HG03442 (cell line): ENCODE data around the gene SLC66A3.

Source experiments
- ATAC-seq: cut with Tn5 transposase; IDR thresholded peaks from one replicate; pipeline ENCODE4 v1.9.1; 2021; ENCODE audit warnings: mild to moderate bottlenecking, moderate library complexity; ENCODE audit not compliant: unreplicated experiment

SLC66A3 gene

GRCh38 chr2:11133936-11134320 lies 21.3 kb upstream of the SLC66A3 start:
- ATAC-seq = no peak

- ATAC-seq = no peak
These were observed 20.9 kb upstream of the SLC66A3 start for GRCh38 chr2:11134349-11134748.

DNA sequence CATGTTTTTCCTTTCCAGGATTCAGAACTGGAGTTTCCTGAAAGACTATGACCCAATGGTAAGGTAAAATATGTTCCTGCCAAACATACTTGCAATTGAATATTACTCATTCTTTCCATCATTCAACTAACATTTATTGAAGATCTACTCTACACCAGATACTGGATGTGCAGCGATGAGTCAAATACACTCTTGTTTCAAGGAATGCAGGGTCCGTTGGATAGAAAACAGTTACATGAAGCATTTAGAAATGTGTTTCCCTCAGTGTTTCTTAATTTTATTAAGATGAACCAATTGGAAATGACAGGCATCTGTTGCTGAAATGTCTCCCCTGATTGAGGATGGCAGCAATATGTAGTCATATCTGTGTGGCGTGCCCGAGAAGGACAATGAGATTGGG lies 14.8 kb upstream of the SLC66A3 start:
- no peak for ATAC-seq

DNA sequence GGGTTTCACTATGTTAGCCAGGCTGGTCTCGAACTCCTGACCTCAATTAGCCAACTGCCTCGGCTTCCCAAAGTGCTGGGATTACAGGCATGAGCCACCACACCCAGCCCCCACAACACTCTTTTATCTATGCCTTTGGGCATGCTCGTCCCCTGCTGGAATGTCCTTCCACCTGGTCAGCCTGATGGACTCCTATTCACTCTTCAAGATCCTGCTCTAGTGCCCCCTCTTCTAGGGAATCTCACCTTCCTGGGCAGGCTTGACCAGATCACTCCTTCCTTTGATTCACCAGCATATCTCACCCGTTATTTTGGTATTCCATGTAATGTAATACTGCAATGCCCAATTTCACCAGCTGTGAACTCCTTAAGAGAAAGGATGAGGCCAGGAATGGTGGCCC lies 13.9 kb upstream of the SLC66A3 start:
- no peak for ATAC-seq

- ATAC-seq = no peak
These were observed 12.9 kb upstream of the SLC66A3 start for GRCh38 chr2:11142330-11142729.

- no peak for ATAC-seq
These were observed 12.3 kb upstream of the SLC66A3 start for GRCh38 chr2:11142987-11143386.

GRCh38 chr2:11144077-11144737 lies 11.1 kb upstream of the SLC66A3 start:
- no peak for ATAC-seq

DNA sequence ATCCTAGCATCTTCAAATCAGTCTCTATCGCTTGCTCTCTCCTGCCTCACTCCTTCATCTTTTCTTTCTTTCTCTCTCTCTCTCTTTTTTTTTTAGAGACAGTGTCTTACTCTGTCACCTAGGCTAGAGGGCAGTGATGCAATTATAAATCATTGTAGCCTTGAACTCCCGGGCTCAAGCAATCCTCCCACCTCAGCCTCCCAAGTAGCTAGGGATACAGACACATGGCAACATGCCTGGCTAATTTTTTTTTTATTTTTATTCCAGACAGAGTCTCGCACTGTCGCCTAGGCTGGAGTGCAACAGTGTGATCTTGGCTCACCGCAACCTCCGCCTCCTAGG lies 10.6 kb upstream of the SLC66A3 start:
- ATAC-seq = no peak

- ATAC-seq = no peak
These were observed 9.9 kb upstream of the SLC66A3 start for GRCh38 chr2:11145350-11145749.

DNA sequence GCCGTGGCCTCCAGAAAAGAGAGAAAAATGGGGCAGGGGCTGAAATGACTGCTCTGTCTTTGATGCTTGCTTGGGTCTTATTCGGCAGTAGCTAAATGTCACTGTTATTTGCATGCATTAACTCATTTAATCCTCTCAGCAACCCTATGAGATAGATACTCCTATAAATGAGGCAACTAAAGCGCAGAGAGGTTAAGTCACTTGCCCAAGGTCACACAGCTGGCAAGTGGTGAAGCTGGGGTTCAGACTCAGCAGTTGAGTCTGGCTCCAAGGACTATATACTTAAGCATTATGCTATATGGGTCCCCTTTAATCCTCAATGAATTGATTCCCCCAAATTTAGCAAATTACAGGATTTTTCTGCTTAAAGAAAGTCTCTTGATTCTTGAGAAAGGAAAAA lies 9.2 kb upstream of the SLC66A3 start:
- ATAC-seq = no peak

- ATAC-seq = no peak
These were observed 8.0 kb upstream of the SLC66A3 start for GRCh38 chr2:11147263-11147662.

DNA sequence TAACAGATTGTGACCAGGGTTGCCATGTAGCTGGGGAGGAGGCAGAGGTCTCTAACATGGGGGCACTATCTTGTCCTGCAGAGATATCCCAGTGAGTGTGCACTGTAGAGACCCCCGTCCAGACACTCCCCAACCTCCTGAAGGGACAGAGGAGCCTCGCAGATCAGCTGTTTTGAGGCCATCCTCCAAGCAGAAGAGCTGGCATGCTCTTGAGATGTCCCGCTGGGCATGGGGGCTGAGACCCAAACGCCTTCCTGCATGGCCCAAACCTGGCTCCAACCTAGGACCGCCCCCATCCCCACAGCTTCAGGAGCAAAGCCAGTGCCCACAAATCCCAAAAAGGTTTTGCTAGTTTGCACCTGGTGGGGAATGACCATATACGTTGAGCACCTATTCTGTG lies 2.7 kb upstream of the SLC66A3 start:
- ATAC-seq = no peak

GRCh38 chr2:11154016-11154922 lies 998 bp upstream of the SLC66A3 start:
- peak; percentile 11 for ATAC-seq

- peak; percentile 66 for ATAC-seq
These were observed 315 bp upstream of the SLC66A3 start for GRCh38 chr2:11154923-11155380.

GRCh38 chr2:11156396-11157075 lies 1.3 kb downstream of the SLC66A3 start:
- ATAC-seq = no peak

GRCh38 chr2:11157296-11157695 lies 2.0 kb downstream of the SLC66A3 start:
- ATAC-seq = no peak

- ATAC-seq = no peak
These were observed 2.5 kb downstream of the SLC66A3 start for GRCh38 chr2:11157731-11158130.

GRCh38 chr2:11158916-11159573 lies 3.8 kb downstream of the SLC66A3 start:
- ATAC-seq = no peak

DNA sequence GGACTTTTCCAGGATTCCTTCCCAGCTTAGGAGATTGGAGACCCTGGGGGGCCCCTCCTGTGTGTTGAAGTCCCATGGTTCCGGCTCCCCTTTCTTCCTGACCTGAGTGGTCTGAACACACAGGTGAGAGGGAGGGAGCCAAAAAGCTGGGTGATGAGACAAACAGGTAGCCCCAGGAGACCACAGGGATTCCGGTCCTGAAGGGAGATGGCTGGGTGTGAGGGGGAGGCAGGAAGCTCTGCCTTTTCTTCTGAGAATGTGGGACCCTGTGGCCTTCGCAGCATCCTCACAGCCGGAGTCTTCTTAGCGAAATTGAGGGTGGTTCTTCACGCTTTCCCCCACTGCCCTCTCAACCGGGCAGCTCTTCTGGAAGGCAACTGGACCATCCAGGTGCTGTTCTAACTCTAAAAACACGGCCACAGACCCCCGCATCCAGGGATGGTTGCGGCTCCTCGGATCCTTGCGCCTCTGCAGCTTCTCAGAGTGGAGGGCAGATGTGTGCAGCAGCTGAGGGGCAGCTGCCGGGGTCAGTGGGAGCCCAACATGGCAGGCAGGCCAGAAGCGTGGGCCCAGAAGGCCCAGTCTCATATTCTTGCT lies 4.4 kb downstream of the SLC66A3 start:
- ATAC-seq = no peak

DNA sequence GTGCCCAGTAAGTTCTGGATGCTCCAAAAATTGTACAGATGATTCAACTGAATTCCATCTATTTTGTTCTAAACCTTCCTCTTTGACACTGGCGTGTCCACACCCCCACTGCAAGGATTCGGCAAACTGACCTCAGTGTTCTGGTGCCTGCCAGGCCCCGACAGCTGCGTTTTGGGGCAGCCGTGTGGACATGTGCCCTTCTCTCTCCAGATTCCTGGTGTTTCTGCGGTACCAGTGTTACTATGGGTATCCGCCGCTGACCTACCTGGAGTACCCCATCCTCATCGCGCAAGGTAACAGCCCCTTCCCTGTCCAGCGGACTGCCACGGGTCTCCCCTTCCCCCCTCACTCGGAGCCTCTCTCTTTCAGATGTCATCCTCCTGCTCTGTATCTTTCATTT lies 5.0 kb downstream of the SLC66A3 start:
- ATAC-seq = no peak
